H9 (cell line): ENCODE data around the gene SUOX. TPM values are rescaled to one million over a fixed set of nuclear protein-coding genes. Genes with fewer than 3 reads are reported as not detected.

Experiments
- DNase-seq: peaks from one replicate; pipeline ENCODE4 v3.0.0-alpha.2; 2017
- H2AFZ ChIP-seq: one replicate; pipeline ENCODE4 v1.6.1; 2013; ENCODE audit warnings: mild to moderate bottlenecking, low read length, control low read depth, moderate library complexity
- H2AK5ac ChIP-seq: 2 replicates; pipeline ENCODE4 v1.6.1; 2013; ENCODE audit warnings: low read length, control low read depth, mixed read lengths; ENCODE audit not compliant: insufficient read length
- H2BK120ac ChIP-seq: one replicate; pipeline ENCODE4 v1.6.1; 2013; ENCODE audit warnings: low read depth, mild to moderate bottlenecking, low read length, control low read depth, inconsistent platforms; ENCODE audit not compliant: poor library complexity, severe bottlenecking
- H2BK12ac ChIP-seq: 2 replicates; pipeline ENCODE4 v1.6.1; 2013; ENCODE audit warnings: low read length, control low read depth, mixed read lengths, low read depth; ENCODE audit not compliant: insufficient read length
- H2BK15ac ChIP-seq: 2 replicates; pipeline ENCODE4 v1.6.1; 2013; ENCODE audit warnings: low read depth, low read length, control low read depth
- H2BK20ac ChIP-seq: one replicate; pipeline ENCODE4 v1.6.1; 2013; ENCODE audit warnings: low read depth, mild to moderate bottlenecking, low read length, control low read depth, inconsistent platforms; ENCODE audit not compliant: poor library complexity, severe bottlenecking
- H2BK5ac ChIP-seq: 2 replicates; pipeline ENCODE4 v1.6.1; 2013; ENCODE audit warnings: low read length, control low read depth, mixed read lengths; ENCODE audit not compliant: insufficient read length
- H3K14ac ChIP-seq: 2 replicates; pipeline ENCODE4 v1.6.1; 2013; ENCODE audit warnings: low read length, control low read depth; ENCODE audit not compliant: insufficient read depth
- H3K18ac ChIP-seq: 2 replicates; pipeline ENCODE4 v1.6.1; 2013; ENCODE audit warnings: low read depth, mild to moderate bottlenecking, mixed read lengths, low read length, control low read depth; ENCODE audit not compliant: insufficient read length
- H3K23ac ChIP-seq: 2 replicates; pipeline ENCODE4 v1.6.1; 2013; ENCODE audit warnings: low read length, control low read depth, mixed read lengths, low read depth; ENCODE audit not compliant: insufficient read length
- H3K23me2 ChIP-seq: 2 replicates; pipeline ENCODE4 v1.6.1; 2013; ENCODE audit warnings: low read depth, mild to moderate bottlenecking, mixed read lengths, low read length, control low read depth; ENCODE audit not compliant: insufficient read length, poor library complexity, severe bottlenecking
- H3K27ac ChIP-seq: 2 replicates; pipeline ENCODE4 v1.5.1; 2013; ENCODE audit warnings: low read length, control low read depth, mixed read lengths, low read depth; ENCODE audit not compliant: insufficient read length
- H3K27me3 ChIP-seq: 2 replicates; pipeline ENCODE4 v1.6.1; 2013; ENCODE audit warnings: low read length, control low read depth, inconsistent platforms; ENCODE audit not compliant: insufficient read depth
- H3K4ac ChIP-seq: 2 replicates; pipeline ENCODE4 v1.6.1; 2013; ENCODE audit warnings: low read depth, mild to moderate bottlenecking, control low read depth, inconsistent platforms, low read length, moderate library complexity
- H3K4me1 ChIP-seq: 2 replicates; pipeline ENCODE4 v1.6.1; 2013; ENCODE audit warnings: low read length, control low read depth, inconsistent platforms; ENCODE audit not compliant: insufficient read depth
- H3K4me2 ChIP-seq: 2 replicates; pipeline ENCODE4 v1.6.1; 2013; ENCODE audit warnings: low read length, control low read depth, mixed read lengths; ENCODE audit not compliant: insufficient read length, insufficient read depth
- H3K56ac ChIP-seq: 2 replicates; pipeline ENCODE4 v1.6.1; 2013; ENCODE audit warnings: low read depth, mild to moderate bottlenecking, mixed read lengths, low read length, control low read depth; ENCODE audit not compliant: insufficient read length
- H3K79me1 ChIP-seq: 2 replicates; pipeline ENCODE4 v1.6.1; 2013; ENCODE audit warnings: low read depth, mild to moderate bottlenecking, moderate library complexity, low read length, control low read depth, inconsistent platforms; ENCODE audit not compliant: insufficient read depth, poor library complexity, severe bottlenecking
- H3K79me2 ChIP-seq: 2 replicates; pipeline ENCODE4 v1.6.1; 2013; ENCODE audit warnings: low read length, control low read depth, inconsistent platforms; ENCODE audit not compliant: insufficient read depth
- H3K9ac ChIP-seq: 2 replicates; pipeline ENCODE4 v1.6.1; 2013; ENCODE audit warnings: low read length, control low read depth, mixed read lengths; ENCODE audit not compliant: insufficient read length; ENCODE audit errors: extremely low read depth
- H3K9me3 ChIP-seq: one replicate; pipeline ENCODE4 v1.6.1; 2013; ENCODE audit warnings: low read depth, low read length, inconsistent platforms; ENCODE audit not compliant: control insufficient read depth
- H3T11ph ChIP-seq: one replicate; pipeline ENCODE4 v1.6.1; 2013; ENCODE audit warnings: mild to moderate bottlenecking, low read length, control low read depth, inconsistent platforms
- H4K20me1 ChIP-seq: one replicate; pipeline ENCODE4 v1.6.1; 2013; ENCODE audit not compliant: control insufficient read depth, insufficient read length, insufficient read depth
- H4K5ac ChIP-seq: 2 replicates; pipeline ENCODE4 v1.6.1; 2013; ENCODE audit warnings: low read depth, mild to moderate bottlenecking, mixed read lengths, low read length, control low read depth; ENCODE audit not compliant: insufficient read length
- H4K8ac ChIP-seq: replicated peaks from 2 replicates; pipeline ENCODE4 v1.6.1; 2013; ENCODE audit warnings: low read length, control low read depth, mixed read lengths, low read depth; ENCODE audit not compliant: insufficient read length
- H4K91ac ChIP-seq: 2 replicates; pipeline ENCODE4 v1.6.1; 2013; ENCODE audit warnings: low read depth, mild to moderate bottlenecking, moderate library complexity, mixed read lengths, low read length, control low read depth; ENCODE audit not compliant: insufficient read length
- H3K27ac Mint-ChIP-seq, 3 experiments: 2 replicates in 2 of 3; 3 replicates in 1 of 3; pipeline ENCODE4 v1.8.0; 2020 to 2021; ENCODE audit warnings: mixed read lengths in 3 of 3, mild to moderate bottlenecking in 1 of 3, moderate library complexity in 1 of 3
- H3K27me3 Mint-ChIP-seq: 2 replicates; pipeline ENCODE4 v1.8.0; 2021; ENCODE audit warnings: low read depth, mild to moderate bottlenecking, moderate library complexity, mixed read lengths
- H3K36me3 Mint-ChIP-seq, 3 experiments: 2 replicates in 2 of 3; 3 replicates in 1 of 3; pipeline ENCODE4 v1.8.0; 2020 to 2021; ENCODE audit warnings: low read depth in 3 of 3, mixed read lengths in 3 of 3; ENCODE audit not compliant: insufficient read depth in 1 of 3
- H3K4me1 Mint-ChIP-seq, 2 experiments: 2 replicates each; pipeline ENCODE4 v1.8.0; 2020; ENCODE audit warnings: mixed read lengths in 2 of 2
- H3K4me3 Mint-ChIP-seq, 2 experiments: 2 replicates in 1 of 2; 3 replicates in 1 of 2; pipeline ENCODE4 v1.8.0; 2020 to 2021; ENCODE audit warnings: mild to moderate bottlenecking in 2 of 2, mixed read lengths in 2 of 2, moderate library complexity in 1 of 2
- H3K9me3 Mint-ChIP-seq, 2 experiments: 2 replicates in 1 of 2; 3 replicates in 1 of 2; pipeline ENCODE4 v1.8.0; 2020; ENCODE audit warnings: mild to moderate bottlenecking in 2 of 2, mixed read lengths in 2 of 2, moderate library complexity in 1 of 2
- WGBS: extraction: QIAGEN DNeasy Blood & Tissue Kit; methylation state at CpG from one replicate; pipeline ENCODE4 v1.1.7; 2013; ENCODE audit warnings: missing lambda C conversion rate, low lambda C conversion rate, mixed read lengths; ENCODE audit not compliant: insufficient read length; ENCODE audit errors: extremely low coverage; 5-methylcytosine and 5-hydroxymethylcytosine counted together
- total RNA-seq: library from RNA; stranded (reverse); gene quantifications from 2 replicates; pipeline ENCODE4 v1.2.1, GENCODE V29; 2021
- TF ChIP-seq, protein P1 (sequence below): fragments of 200-600 bp; sonication (generic); conservative IDR thresholded peaks from 3 replicates; pipeline ENCODE4 v1.8.0; 2021; ENCODE audit warnings: antibody characterized with exemption, mild to moderate bottlenecking

The SUOX gene
- total RNA-seq, 1 experiment from 2014 or later: 21.0 TPM

DNA sequence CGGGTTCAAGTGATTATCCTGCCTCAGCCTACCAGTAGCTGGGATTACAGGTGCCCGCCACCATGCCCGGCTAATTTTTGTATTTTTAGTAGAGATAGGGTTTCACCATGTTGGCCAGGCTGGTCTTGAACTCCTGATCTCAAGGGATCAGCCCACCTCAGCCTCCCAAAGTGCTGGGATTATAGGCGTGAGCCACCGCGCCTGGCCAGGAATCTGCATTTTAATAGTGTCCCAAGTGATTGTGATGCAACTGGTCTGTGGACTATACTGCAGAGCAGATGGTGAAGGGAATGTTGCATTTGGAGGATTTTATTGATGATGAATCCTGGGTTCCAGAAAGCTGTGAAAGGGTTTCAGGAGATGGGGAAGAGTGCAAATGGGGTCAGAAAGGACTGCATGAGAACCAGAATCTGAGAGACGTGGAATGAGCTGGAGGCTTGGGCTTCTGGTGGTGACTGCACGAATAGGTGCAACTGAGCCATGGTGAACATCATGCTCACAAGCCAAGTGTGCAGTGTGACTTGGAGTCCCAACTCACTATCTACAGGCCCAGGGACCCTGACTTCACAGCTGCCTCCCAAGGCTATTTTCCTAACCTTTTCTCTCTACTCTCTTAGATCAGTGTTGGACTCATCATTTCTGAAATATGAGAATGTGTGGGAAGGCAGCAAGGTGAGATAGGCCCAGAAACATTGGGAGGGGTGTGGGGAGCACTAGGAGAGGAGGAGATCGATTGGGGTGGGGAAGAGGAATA, 49.1 kb downstream of the SUOX start:
- no peaks in the 10 kb centered on the region for H3K27me3 Mint-ChIP-seq
- no peaks in the 10 kb centered on the region for H3K79me1 ChIP-seq
- H2AK5ac ChIP-seq: no peak overlapping the region
- no peaks in the 10 kb centered on the region for H3K9me3 ChIP-seq
- peaks cover 11% of the 10 kb centered on the region; the same call in 1 of the 2 replicates for H3K79me2 ChIP-seq
- DNase-seq: no peak
- no peak overlapping the region for H4K91ac ChIP-seq
- no peak overlapping the region for H2BK20ac ChIP-seq
- no peak overlapping the region for H2AFZ ChIP-seq
- H4K5ac ChIP-seq: no peak overlapping the region
- WGBS: no CpG with 5 or more reads among the region's 9 CpGs
- H3K56ac ChIP-seq: no peak overlapping the region
- no peaks in the 10 kb centered on the region for H3K27me3 ChIP-seq
- H3K14ac ChIP-seq: no peak overlapping the region
- no peak overlapping the region for H3K4me2 ChIP-seq
- no peak overlapping the region for H2BK12ac ChIP-seq
- H3K18ac ChIP-seq: peak overlapping the region; percentile 40
- TF ChIP-seq, protein P1, sequence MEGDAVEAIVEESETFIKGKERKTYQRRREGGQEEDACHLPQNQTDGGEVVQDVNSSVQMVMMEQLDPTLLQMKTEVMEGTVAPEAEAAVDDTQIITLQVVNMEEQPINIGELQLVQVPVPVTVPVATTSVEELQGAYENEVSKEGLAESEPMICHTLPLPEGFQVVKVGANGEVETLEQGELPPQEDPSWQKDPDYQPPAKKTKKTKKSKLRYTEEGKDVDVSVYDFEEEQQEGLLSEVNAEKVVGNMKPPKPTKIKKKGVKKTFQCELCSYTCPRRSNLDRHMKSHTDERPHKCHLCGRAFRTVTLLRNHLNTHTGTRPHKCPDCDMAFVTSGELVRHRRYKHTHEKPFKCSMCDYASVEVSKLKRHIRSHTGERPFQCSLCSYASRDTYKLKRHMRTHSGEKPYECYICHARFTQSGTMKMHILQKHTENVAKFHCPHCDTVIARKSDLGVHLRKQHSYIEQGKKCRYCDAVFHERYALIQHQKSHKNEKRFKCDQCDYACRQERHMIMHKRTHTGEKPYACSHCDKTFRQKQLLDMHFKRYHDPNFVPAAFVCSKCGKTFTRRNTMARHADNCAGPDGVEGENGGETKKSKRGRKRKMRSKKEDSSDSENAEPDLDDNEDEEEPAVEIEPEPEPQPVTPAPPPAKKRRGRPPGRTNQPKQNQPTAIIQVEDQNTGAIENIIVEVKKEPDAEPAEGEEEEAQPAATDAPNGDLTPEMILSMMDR: no peak
- no peak overlapping the region for H2BK5ac ChIP-seq
- H3K23ac ChIP-seq: no peak overlapping the region
- H3K4me1 ChIP-seq: no peaks in the 10 kb centered on the region
- peaks cover 17 to 18% of the 10 kb centered on the region in 2 experiments for H3K4me1 Mint-ChIP-seq
- peaks cover 0 to 3% of the 10 kb centered on the region in 2 experiments; a peak in 2 of 5 replicates for H3K9me3 Mint-ChIP-seq
- H4K20me1 ChIP-seq: peaks cover 3% of the 10 kb centered on the region
- peak overlapping the region; percentile 63 for H3K27ac ChIP-seq
- no peaks in the 10 kb centered on the region for H3K23me2 ChIP-seq
- peaks cover 21 to 39% (median 31%) of the 10 kb centered on the region in 3 experiments for H3K36me3 Mint-ChIP-seq
- H3K4ac ChIP-seq: no peak overlapping the region
- peak overlapping the region; percentile 41 to 94 (median 90); a peak in 6 of 7 replicates for H3K27ac Mint-ChIP-seq
- no peak overlapping the region for H3T11ph ChIP-seq
- no peak overlapping the region for H2BK120ac ChIP-seq
- H4K8ac ChIP-seq: no peak overlapping the region
- peak overlapping the region in 1 of 2 experiments; percentile 49; a peak in 3 of 5 replicates for H3K4me3 Mint-ChIP-seq
- H3K9ac ChIP-seq: no peak overlapping the region
- no peak overlapping the region for H2BK15ac ChIP-seq
